ENCODE results near the gene MAPKAPK2.
"Not testable (repeated sequence)": the region's sequence is repeated elsewhere in the genome, so short reads cannot be mapped to it uniquely, and the experiment has no call there.

The MAPKAPK2 gene

GRCh38 chr1:206684478-206685333, at the start of gene MAPKAPK2:
MAPKAPK2 (plus strand) TSS chr1:206684905; CDS start chr1:206685230, 325 bp downstream.
- peak; percentile 46 to 60 for DNase-seq

GRCh38 chr1:206635080-206635977, 49.4 kb upstream of the MAPKAPK2 start, which contains the start of gene DYRK3:
DYRK3 (plus strand) TSS chr1:206635536; CDS start chr1:206635704, 168 bp downstream.
- peak; percentile 83 to 95 for DNase-seq

GRCh38 chr1:206635978-206636345, 48.7 kb upstream of the MAPKAPK2 start:
- no peak for DNase-seq

- DNase-seq = no peak
These were observed 48.0 kb upstream of the MAPKAPK2 start for GRCh38 chr1:206636671-206637070.

- DNase-seq = no peak
These were observed 47.1 kb upstream of the MAPKAPK2 start for GRCh38 chr1:206637605-206638004.

- DNase-seq = not testable (repeated sequence)
These were observed 42.6 kb upstream of the MAPKAPK2 start for GRCh38 chr1:206642074-206642473.

GRCh38 chr1:206643118-206643698, 41.5 kb upstream of the MAPKAPK2 start:
- DNase-seq = no peak

- DNase-seq = no peak
These were observed 38.2 kb upstream of the MAPKAPK2 start for GRCh38 chr1:206646504-206646903.

- DNase-seq = no peak
These were observed 37.5 kb upstream of the MAPKAPK2 start for GRCh38 chr1:206647224-206647623.

- DNase-seq = no peak
These were observed 35.3 kb upstream of the MAPKAPK2 start for GRCh38 chr1:206649261-206649921.

GRCh38 chr1:206651014-206651413, 33.7 kb upstream of the MAPKAPK2 start:
- no peak for DNase-seq

GRCh38 chr1:206651958-206652890, 32.5 kb upstream of the MAPKAPK2 start:
- DNase-seq = no peak

GRCh38 chr1:206653715-206654459, 30.8 kb upstream of the MAPKAPK2 start:
- DNase-seq = no peak

- DNase-seq = no peak
These were observed 29.9 kb upstream of the MAPKAPK2 start for GRCh38 chr1:206654828-206655227.

- no peak for DNase-seq
These were observed 29.2 kb upstream of the MAPKAPK2 start for GRCh38 chr1:206655471-206655882.

- no peak for DNase-seq
These were observed 27.8 kb upstream of the MAPKAPK2 start for GRCh38 chr1:206656936-206657335.

- DNase-seq = no peak
These were observed 27.0 kb upstream of the MAPKAPK2 start for GRCh38 chr1:206657751-206658150.

GRCh38 chr1:206658264-206658980, 26.3 kb upstream of the MAPKAPK2 start:
- peak in 1 of 2 experiments; percentile 18 for DNase-seq

GRCh38 chr1:206658981-206659273, 25.8 kb upstream of the MAPKAPK2 start:
- no peak for DNase-seq

GRCh38 chr1:206660136-206660535, 24.6 kb upstream of the MAPKAPK2 start:
- DNase-seq = no peak
